HEK293T (cell line): ENCODE measurements around the gene ALOX5AP.

ENCODE experiments used
- CTCF ChIA-PET: fragments of 350-600 bp; formaldehyde crosslinking; extraction: SDS; loops from one replicate; lab custom pipeline; 2021; ENCODE audit warnings: antibody characterized with exemption, inconsistent platforms; lab: Yijun Ruan, JAX
- POLR2A ChIA-PET: fragments of 350-600 bp; formaldehyde crosslinking; extraction: SDS; loops from one replicate; lab custom pipeline; 2020; ENCODE audit warnings: antibody characterized with exemption, inconsistent platforms; lab: Yijun Ruan, JAX
- DNase-seq: peaks from one replicate; pipeline ENCODE4 v3.0.0; 2012; ENCODE audit warnings: mixed read lengths; ENCODE audit errors: extremely low spot score
- ARNT ChIP-seq: fragments of 450-650 bp; IDR thresholded peaks from 2 replicates; pipeline ENCODE4 v1.6.1; 2017; ENCODE audit warnings: mild to moderate bottlenecking
- BHLHE40 ChIP-seq: fragments of 450-650 bp; IDR thresholded peaks from 2 replicates; pipeline ENCODE4 v1.6.1; 2016; ENCODE audit warnings: mild to moderate bottlenecking, moderate library complexity, borderline replicate concordance
- CTBP1 ChIP-seq: fragments of 450-650 bp; IDR thresholded peaks from 2 replicates; pipeline ENCODE4 v1.6.1; 2016; ENCODE audit warnings: borderline replicate concordance
- ELF4 ChIP-seq: fragments of 450-650 bp; IDR thresholded peaks from 2 replicates; pipeline ENCODE4 v1.6.1; 2017; ENCODE audit warnings: antibody characterized with exemption
- FOXA1 ChIP-seq: fragments of 450-650 bp; IDR thresholded peaks from 2 replicates; pipeline ENCODE4 v1.6.1; 2016; ENCODE audit warnings: mild to moderate bottlenecking
- FOXK2 ChIP-seq: fragments of 450-650 bp; IDR thresholded peaks from 2 replicates; pipeline ENCODE4 v1.6.1; 2016; ENCODE audit warnings: mild to moderate bottlenecking
- FOXM1 ChIP-seq: fragments of 450-650 bp; IDR thresholded peaks from 2 replicates; pipeline ENCODE4 v1.6.1; 2017; ENCODE audit warnings: mild to moderate bottlenecking, borderline replicate concordance
- HDGF ChIP-seq: fragments of 450-650 bp; IDR thresholded peaks from 2 replicates; pipeline ENCODE4 v1.6.1; 2017; ENCODE audit warnings: antibody characterized with exemption, borderline replicate concordance
- L3MBTL2 ChIP-seq: fragments of 450-650 bp; conservative IDR thresholded peaks from 2 replicates; pipeline ENCODE4 v1.6.1; 2016; ENCODE audit warnings: mild to moderate bottlenecking
- LEF1 ChIP-seq: fragments of 450-650 bp; IDR thresholded peaks from 2 replicates; pipeline ENCODE4 v1.6.1; 2017; ENCODE audit warnings: mild to moderate bottlenecking, borderline replicate concordance
- NFRKB ChIP-seq: fragments of 450-650 bp; IDR thresholded peaks from 2 replicates; pipeline ENCODE4 v1.6.1; 2016; ENCODE audit warnings: mild to moderate bottlenecking, moderate library complexity
- SP1 ChIP-seq: fragments of 450-650 bp; IDR thresholded peaks from 2 replicates; pipeline ENCODE4 v1.6.1; 2017
- SUZ12 ChIP-seq: fragments of 450-650 bp; IDR thresholded peaks from 2 replicates; pipeline ENCODE4 v1.6.1; 2016; ENCODE audit warnings: mild to moderate bottlenecking
- TARDBP ChIP-seq: fragments of 450-650 bp; IDR thresholded peaks from 2 replicates; pipeline ENCODE4 v1.6.1; 2016
- ZNF384 ChIP-seq: fragments of 450-650 bp; IDR thresholded peaks from 2 replicates; pipeline ENCODE4 v1.6.1; 2016
- TF ChIP-seq, protein P1 (sequence below): fragments of 450-650 bp; IDR thresholded peaks from 2 replicates; pipeline ENCODE4 v1.6.1; 2016

ALOX5AP gene

DNA sequence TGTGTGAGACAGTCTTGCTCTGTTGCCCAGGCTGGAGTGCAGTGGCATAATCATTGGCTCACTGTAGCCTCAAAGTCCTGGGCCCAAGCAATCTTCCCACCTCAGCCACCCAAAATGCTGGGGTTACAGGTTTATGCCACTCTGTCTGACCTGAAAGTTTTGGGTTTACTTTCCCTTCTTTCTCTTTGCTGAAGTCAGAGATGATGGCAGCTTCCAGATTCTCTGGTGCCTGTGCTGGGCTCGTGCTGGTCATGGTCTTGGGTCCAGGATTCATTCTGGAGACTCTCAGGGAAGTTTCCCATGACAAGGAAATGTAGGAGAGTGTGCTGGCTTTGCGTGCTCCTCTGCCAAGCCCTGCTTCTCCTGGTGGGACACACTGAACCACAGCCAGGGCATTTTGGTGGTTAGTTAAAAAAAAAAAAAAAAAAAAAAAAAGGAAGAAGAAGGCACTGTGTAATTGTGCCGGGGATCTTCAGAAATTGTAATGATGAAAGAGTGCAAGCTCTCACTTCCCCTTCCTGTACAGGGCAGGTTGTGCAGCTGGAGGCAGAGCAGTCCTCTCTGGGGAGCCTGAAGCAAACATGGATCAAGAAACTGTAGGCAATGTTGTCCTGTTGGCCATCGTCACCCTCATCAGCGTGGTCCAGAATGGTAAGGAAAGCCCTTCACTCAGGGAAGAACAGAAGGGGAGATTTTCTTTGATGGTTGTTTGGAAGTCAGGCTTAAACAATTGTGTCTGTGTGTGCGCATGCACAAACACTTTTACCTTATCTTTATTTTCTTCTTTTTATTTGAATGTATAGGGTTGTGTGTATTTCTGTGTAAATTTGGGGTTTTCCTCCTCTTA lies at the start of gene ALOX5AP:
Gene ALOX5AP (plus strand): TSS at position 519 of the 847 bp plus-strand sequence. CDS start 63 bp downstream, at position 582.
- no peak for DNase-seq
- ChIA-PET POLR2A (no interaction called here), CTCF (no interaction called here)
- TF ChIP-seq ELF4 = no peak
- no peak for TF ChIP-seq SUZ12
- no peak for TF ChIP-seq BHLHE40
- no peak for TF ChIP-seq TARDBP
- no peak for TF ChIP-seq FOXM1
- no peak for TF ChIP-seq LEF1
- no peak for TF ChIP-seq FOXA1
- no peak for TF ChIP-seq NFRKB
- TF ChIP-seq, protein P1, sequence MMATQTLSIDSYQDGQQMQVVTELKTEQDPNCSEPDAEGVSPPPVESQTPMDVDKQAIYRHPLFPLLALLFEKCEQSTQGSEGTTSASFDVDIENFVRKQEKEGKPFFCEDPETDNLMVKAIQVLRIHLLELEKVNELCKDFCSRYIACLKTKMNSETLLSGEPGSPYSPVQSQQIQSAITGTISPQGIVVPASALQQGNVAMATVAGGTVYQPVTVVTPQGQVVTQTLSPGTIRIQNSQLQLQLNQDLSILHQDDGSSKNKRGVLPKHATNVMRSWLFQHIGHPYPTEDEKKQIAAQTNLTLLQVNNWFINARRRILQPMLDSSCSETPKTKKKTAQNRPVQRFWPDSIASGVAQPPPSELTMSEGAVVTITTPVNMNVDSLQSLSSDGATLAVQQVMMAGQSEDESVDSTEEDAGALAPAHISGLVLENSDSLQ = no peak
- TF ChIP-seq HDGF = no peak
- TF ChIP-seq FOXK2 = no peak
- TF ChIP-seq CTBP1 = no peak

- ChIA-PET POLR2A (no interaction called here), CTCF (interaction anchor here (0.7 to 1.3 kb wide), 2 partner anchors 113 to 363 kb away, joined by 3 to 4 read pairs; no protein-coding TSS in a partner anchor)
- TF ChIP-seq, protein P1 = no peak
- TF ChIP-seq FOXK2 = no peak
- TF ChIP-seq SP1 = no peak
- TF ChIP-seq SUZ12 = no peak
- no peak for TF ChIP-seq NFRKB
- no peak for TF ChIP-seq FOXM1
- no peak for TF ChIP-seq CTBP1
- TF ChIP-seq BHLHE40 = no peak
- TF ChIP-seq L3MBTL2 = no peak
- no peak for TF ChIP-seq FOXA1
- TF ChIP-seq ARNT = no peak
- DNase-seq = no peak
Measured at GRCh38 chr13:30685987-30686386, 49.4 kb upstream of the ALOX5AP start.

DNA sequence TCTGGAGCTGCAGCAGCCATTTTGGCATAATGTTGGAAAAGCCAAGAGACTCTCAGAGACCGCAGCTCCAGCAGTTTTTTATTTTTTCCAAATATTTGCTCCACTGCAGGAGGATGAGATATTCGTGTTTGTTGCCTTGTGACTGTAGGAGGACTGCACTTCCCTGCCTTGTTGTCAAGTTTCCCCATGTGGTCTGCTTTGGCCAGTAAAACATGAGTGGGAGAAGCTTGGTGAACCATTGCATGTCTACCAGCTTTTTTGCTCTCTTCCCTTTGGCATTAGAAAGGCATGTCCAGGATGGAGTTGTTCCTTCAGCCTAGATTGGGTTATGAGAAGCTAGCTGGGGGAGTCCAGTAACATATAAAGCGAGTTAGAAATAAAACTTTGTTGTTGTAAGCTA lies 47.7 kb upstream of the ALOX5AP start:
- POLR2A ChIA-PET = no interaction called here
- CTCF ChIA-PET = no interaction called here
- DNase-seq = no peak
- TF ChIP-seq SP1 (no peak), SUZ12 (no peak)

- DNase-seq = no peak
- ChIA-PET CTCF (no interaction called here), POLR2A (no interaction called here)
- TF ChIP-seq L3MBTL2 (no peak), SUZ12 (no peak), ELF4 (no peak), CTBP1 (no peak), LEF1 (no peak)
Measured at GRCh38 chr13:30689752-30690151, 45.6 kb upstream of the ALOX5AP start.

GRCh38 chr13:30690282-30691188 lies 44.8 kb upstream of the ALOX5AP start:
- no peak for DNase-seq
- POLR2A ChIA-PET = interaction anchor here (0.6 kb wide), 1 partner anchor 102 kb away, joined by 3 read pairs; no protein-coding TSS in a partner anchor
- TF ChIP-seq FOXK2 = no peak
- no peak for TF ChIP-seq SP1
- no peak for TF ChIP-seq FOXA1
- TF ChIP-seq ARNT = no peak
- no peak for TF ChIP-seq SUZ12
- TF ChIP-seq ELF4 = no peak
- TF ChIP-seq FOXM1 = no peak
- TF ChIP-seq, protein P1 = no peak
- TF ChIP-seq ZNF384 = no peak
- no peak for TF ChIP-seq L3MBTL2
- no peak for TF ChIP-seq CTBP1
- CTCF ChIA-PET = interaction anchor here (0.6 kb wide), 1 partner anchor 354 kb away, joined by 3 read pairs; no protein-coding TSS in a partner anchor

GRCh38 chr13:30692113-30692512 lies 43.2 kb upstream of the ALOX5AP start:
- ChIA-PET POLR2A (no interaction called here), CTCF (no interaction called here)
- DNase-seq = no peak
- TF ChIP-seq SP1 = no peak
- TF ChIP-seq, protein P1 = no peak
- no peak for TF ChIP-seq LEF1
- no peak for TF ChIP-seq BHLHE40
- TF ChIP-seq FOXK2 = no peak
- TF ChIP-seq HDGF = no peak
- no peak for TF ChIP-seq FOXA1
- TF ChIP-seq FOXM1 = no peak
- no peak for TF ChIP-seq ARNT
- TF ChIP-seq TARDBP = no peak
- no peak for TF ChIP-seq L3MBTL2
- no peak for TF ChIP-seq SUZ12
